ENCODE data around the gene CCNG1.

- TF ChIP-seq REST (IDR thresholded peaks at IDR 0.05; ENCODE audit: low read depth) (no peak), TEAD4 (IDR thresholded peaks at IDR 0.05) (no peak), MAX (IDR thresholded peaks at IDR 0.05) (no peak), NFIC (IDR thresholded peaks at IDR 0.05) (no peak), TCF12 (IDR thresholded peaks at IDR 0.05; ENCODE audit: low read depth) (no peak), YY1 (IDR thresholded peaks at IDR 0.05; ENCODE audit: low read depth) (no peak), FOXM1 (IDR thresholded peaks at IDR 0.05; ENCODE audit: borderline replicate concordance, low read depth) (no peak), TAF1 (IDR thresholded peaks at IDR 0.05; ENCODE audit: low read depth) (no peak), RAD21 (IDR thresholded peaks at IDR 0.05; ENCODE audit: low read depth) (no peak), ZBTB7A (IDR thresholded peaks at IDR 0.05; ENCODE audit: low read depth) (no peak), EP300 (IDR thresholded peaks at IDR 0.05; ENCODE audit: borderline replicate concordance) (no peak), CREB1 (IDR thresholded peaks at IDR 0.05; ENCODE audit: low read depth) (no peak), CEBPB (IDR thresholded peaks at IDR 0.05) (no peak), USF1 (IDR thresholded peaks at IDR 0.05) (no peak)
These were observed 3.6 kb downstream of the CCNG1 start for GRCh38 chr5:163440954-163441353.

Measured in Ishikawa (cell line).